Measurements from ENCODE around the gene MRGPRD.

The MRGPRD gene
- total RNA-seq: 0 reads per million in 2 donors

GRCh38 chr11:68980776-68981065 lies at the start of gene MRGPRD:
Gene MRGPRD (minus strand): TSS chr11:68980986. CDS start chr11:68980986, 0 bp downstream.
- no peak for DNase-seq

- DNase-seq: no peak
These were observed 49.5 kb upstream of the MRGPRD start for GRCh38 chr11:69030301-69030700.

- DNase-seq: no peak
These were observed 47.1 kb upstream of the MRGPRD start for GRCh38 chr11:69027704-69028372.

- DNase-seq: no peak
These were observed 43.7 kb upstream of the MRGPRD start for GRCh38 chr11:69024509-69024908.

- DNase-seq: no peak
These were observed 41.5 kb upstream of the MRGPRD start for GRCh38 chr11:69022260-69022659.

GRCh38 chr11:69018924-69019323 lies 38.1 kb upstream of the MRGPRD start:
- no peak for DNase-seq

GRCh38 chr11:69017951-69018350 lies 37.2 kb upstream of the MRGPRD start:
- DNase-seq: no peak

- DNase-seq: no peak
These were observed 34.2 kb upstream of the MRGPRD start for GRCh38 chr11:69014898-69015549.

- DNase-seq: no peak
These were observed 33.5 kb upstream of the MRGPRD start for GRCh38 chr11:69014084-69014851.

- no peak for DNase-seq
These were observed 32.5 kb upstream of the MRGPRD start, which contains the start of gene MRGPRF for GRCh38 chr11:69013009-69013951. Gene MRGPRF (minus strand): TSS chr11:69013246. CDS start chr11:69009901, 3,345 bp downstream.

- DNase-seq: no peak
These were observed 31.6 kb upstream of the MRGPRD start for GRCh38 chr11:69012092-69013008.

- DNase-seq: no peak
These were observed 30.9 kb upstream of the MRGPRD start for GRCh38 chr11:69011624-69012091.

- no peak for DNase-seq
These were observed 30.3 kb upstream of the MRGPRD start for GRCh38 chr11:69010964-69011623.

- no peak for DNase-seq
These were observed 29.6 kb upstream of the MRGPRD start for GRCh38 chr11:69010361-69010891.

GRCh38 chr11:69009441-69010211 lies 28.8 kb upstream of the MRGPRD start:
- no peak for DNase-seq

GRCh38 chr11:69008737-69009440 lies 28.1 kb upstream of the MRGPRD start:
- DNase-seq: no peak

GRCh38 chr11:69007975-69008381 lies 27.2 kb upstream of the MRGPRD start:
- no peak for DNase-seq

- DNase-seq: no peak
These were observed 26.0 kb upstream of the MRGPRD start for GRCh38 chr11:69006816-69007215.

All from T-helper 9 cell (primary cell).